ENCODE measurements around the gene S100A10. TPM values are rescaled to one million over a fixed set of nuclear protein-coding genes. Genes with fewer than 3 reads are reported as not detected.

S100A10 gene
- total RNA-seq, 1 experiment from 2014 or later: 161 TPM

- TF ChIP-seq HMGA2 (CRISPR knock-in tag; IDR thresholded peaks at IDR 0.05): no peak
- no peak for TF ChIP-seq NFATC4 (CRISPR knock-in tag; IDR thresholded peaks at IDR 0.05)
- no peak for TF ChIP-seq IRF2 (CRISPR knock-in tag; IDR thresholded peaks at IDR 0.05; ENCODE audit: borderline replicate concordance, low read depth)
- no peak for TF ChIP-seq KAT7 (CRISPR knock-in tag; IDR thresholded peaks at IDR 0.05; ENCODE audit: borderline replicate concordance)
- TF ChIP-seq USF1 (CRISPR knock-in tag; IDR thresholded peaks at IDR 0.05): no peak
- no peak for TF ChIP-seq JAZF1 (CRISPR knock-in tag; IDR thresholded peaks at IDR 0.05)
- no peak for TF ChIP-seq AR (CRISPR knock-in tag; IDR thresholded peaks at IDR 0.05)
- no peak for TF ChIP-seq NR3C1 (CRISPR knock-in tag; conservative IDR thresholded peaks at IDR 0.05; ENCODE audit: low read depth)
- TF ChIP-seq CDX4 (CRISPR knock-in tag; IDR thresholded peaks at IDR 0.05; ENCODE audit: borderline replicate concordance): no peak
- TF ChIP-seq NFYB (CRISPR knock-in tag; conservative IDR thresholded peaks at IDR 0.05; ENCODE audit: low read depth): no peak
- TF ChIP-seq ZBTB43 (CRISPR knock-in tag; IDR thresholded peaks at IDR 0.05): no peak
- no peak for TF ChIP-seq ELF4 (CRISPR knock-in tag; IDR thresholded peaks at IDR 0.05; ENCODE audit: low read depth)
- TF ChIP-seq PRDM15 (CRISPR knock-in tag; IDR thresholded peaks at IDR 0.05): no peak
- no peak for TF ChIP-seq RORB (CRISPR knock-in tag; IDR thresholded peaks at IDR 0.05)
- H3K36me3 Mint-ChIP-seq: no peaks in the 10 kb centered on the region
- H3K27me3 Mint-ChIP-seq (ENCODE audit: low read depth): no peaks in the 10 kb centered on the region; the same call in 1 of the 2 replicates
- CTCF ChIA-PET: interaction anchor here (0.8 to 1.3 kb wide), 2 partner anchors 9 to 89 kb away, joined by 3 to 4 read pairs; no protein-coding TSS in a partner anchor
- H3K4me1 Mint-ChIP-seq: peaks cover 16% of the 10 kb centered on the region
- no peak for DNase-seq (ENCODE audit: low spot score)
- H3K9me3 Mint-ChIP-seq: no peaks in the 10 kb centered on the region
- ATAC-seq: no peak
- H3K27ac Mint-ChIP-seq: no peak overlapping the region
- H3K4me3 Mint-ChIP-seq: no peak overlapping the region
- POLR2A ChIA-PET: interaction anchor here (1.4 kb wide), 1 partner anchor 26 kb away, joined by 3 read pairs; no protein-coding TSS in a partner anchor
These were observed 48.6 kb downstream of the S100A10 start for GRCh38 chr1:151944857-151945575.

Data from WTC11 (cell line).